Breast epithelium (tissue), 4 donors: Measurements from ENCODE around the gene SMAD1. TPM values are rescaled to one million over a fixed set of nuclear protein-coding genes. Genes with fewer than 3 reads are reported as not detected.

Experiments
- DNase-seq, 2 donors: peaks; one replicate each; pipeline ENCODE4 v3.0.0-alpha.2; 2019; ENCODE audit warnings: low spot score in 2 of 2
- H3K27ac ChIP-seq, 2 donors: fragments of 200-600 bp; sonication (generic) in 1 of 2; one replicate each; pipeline ENCODE4 v1.5.1; 2016 to 2019; ENCODE audit warnings: mild to moderate bottlenecking in 1 of 2
- H3K27me3 ChIP-seq, 2 donors: fragments of 200-600 bp; sonication (generic) in 1 of 2; one replicate each; pipeline versions ENCODE4 v1.5.1 to v1.6.0; 2017 to 2019; ENCODE audit warnings: control low read depth in 1 of 2, mild to moderate bottlenecking in 1 of 2
- H3K36me3 ChIP-seq: fragments of 200-600 bp; one replicate; pipeline ENCODE4 v1.5.1; 2019
- H3K4me1 ChIP-seq, 2 donors: fragments of 200-600 bp; sonication (generic); one replicate each; pipeline ENCODE4 v1.5.1; 2016 to 2019; ENCODE audit warnings: control low read depth in 1 of 2
- H3K4me3 ChIP-seq, 3 donors: fragments of 200-600 bp; sonication (generic); 1 replicate in 2 of 3; 2 replicates in 1 of 3; pipeline ENCODE4 v1.5.1; 2016 to 2019; ENCODE audit warnings: mild to moderate bottlenecking in 3 of 3, moderate library complexity in 2 of 3
- H3K9me3 ChIP-seq, 2 donors: fragments of 200-600 bp; sonication (generic) in 1 of 2; one replicate each; pipeline ENCODE4 v1.5.1; 2016 to 2019; ENCODE audit warnings: control low read depth in 1 of 2
- CTCF ChIP-seq, 3 donors: fragments of 450-650 bp; IDR thresholded peaks; one replicate each; pipeline ENCODE4 v1.5.1; 2016 to 2017; ENCODE audit warnings: antibody characterized with exemption in 3 of 3, mild to moderate bottlenecking in 3 of 3, moderate library complexity in 3 of 3
- POLR2A ChIP-seq: fragments of 450-650 bp; IDR thresholded peaks from one replicate; pipeline ENCODE4 v1.6.1; 2016; ENCODE audit warnings: antibody characterized with exemption, mild to moderate bottlenecking, moderate library complexity
- POLR2AphosphoS5 ChIP-seq, 3 donors: sonication (generic); formaldehyde crosslinking; IDR thresholded peaks; one replicate each; pipeline ENCODE4 v1.6.1; 2017; ENCODE audit warnings: antibody characterized with exemption in 3 of 3
- intact Hi-C: fragments of 100-400 bp; cut with DNase I; formaldehyde crosslinking; loops from one replicate; pipeline ENCODE4 v1.15.1; 2023; ENCODE audit warnings: low total_unique reads
- total RNA-seq, 3 donors: library from RNA; depleted of rRNA; stranded (reverse); fragments of >200 nt; gene quantifications; one replicate each; pipeline ENCODE4 v1.1.0, GENCODE V29; 2016

Gene SMAD1
- total RNA-seq, 3 donors from 2014 or later = 19.5 to 62.8 (median 43.6) TPM

GRCh38 chr4:145493166-145493565 is 11.5 kb downstream of the SMAD1 start:
- intact Hi-C loops = no loop called here
- Histone ChIP-seq H3K4me1 (no peaks in the 10 kb centered on the region), H3K9me3 (no peaks in the 10 kb centered on the region), H3K4me3 (no peak overlapping the region), H3K36me3 (peaks cover 2% of the 10 kb centered on the region), H3K27ac (no peak overlapping the region), H3K27me3 (no peaks in the 10 kb centered on the region)
- no peak for TF ChIP-seq CTCF (IDR thresholded peaks at IDR 0.05)
- TF ChIP-seq POLR2AphosphoS5 (IDR thresholded peaks at IDR 0.05) = no peak
- TF ChIP-seq POLR2A = no peak
- no peak for DNase-seq

- DNase-seq = no peak
- H3K27ac ChIP-seq = peak overlapping the region in 1 of 2 donors; percentile 16
Measured at GRCh38 chr4:145494666-145495270, 13.1 kb downstream of the SMAD1 start.

GRCh38 chr4:145496292-145496691 is 14.6 kb downstream of the SMAD1 start:
- Histone ChIP-seq H3K36me3 (peaks cover 3% of the 10 kb centered on the region), H3K4me3 (no peak overlapping the region), H3K4me1 (no peaks in the 10 kb centered on the region), H3K27me3 (no peaks in the 10 kb centered on the region), H3K9me3 (no peaks in the 10 kb centered on the region), H3K27ac (no peak overlapping the region)
- TF ChIP-seq POLR2AphosphoS5 (IDR thresholded peaks at IDR 0.05) = no peak
- TF ChIP-seq CTCF (IDR thresholded peaks at IDR 0.05) = no peak
- TF ChIP-seq POLR2A = no peak
- intact Hi-C loops = no loop called here
- DNase-seq = no peak

More at GRCh38 chr4:145494666-145495270, 13.1 kb downstream of the SMAD1 start:
- TF ChIP-seq POLR2AphosphoS5 (IDR thresholded peaks at IDR 0.05) = no peak
- TF ChIP-seq POLR2A = no peak
- no peak for TF ChIP-seq CTCF (IDR thresholded peaks at IDR 0.05)
- H3K36me3 ChIP-seq = peaks cover 3% of the 10 kb centered on the region
- H3K9me3 ChIP-seq = no peaks in the 10 kb centered on the region
- peak overlapping the region in 1 of 3 donors; percentile 12 for H3K4me3 ChIP-seq
- intact Hi-C loops = no loop called here
- no peaks in the 10 kb centered on the region for H3K4me1 ChIP-seq
- no peaks in the 10 kb centered on the region for H3K27me3 ChIP-seq

- DNase-seq = no peak
- intact Hi-C loops = no loop called here
- Histone ChIP-seq H3K27me3 (no peaks in the 10 kb centered on the region), H3K4me3 (no peak overlapping the region), H3K4me1 (no peaks in the 10 kb centered on the region), H3K36me3 (peaks cover 3% of the 10 kb centered on the region), H3K9me3 (no peaks in the 10 kb centered on the region), H3K27ac (peak overlapping the region in 1 of 2 donors; percentile 30)
- TF ChIP-seq POLR2A = no peak
- TF ChIP-seq CTCF (IDR thresholded peaks at IDR 0.05) = no peak
- TF ChIP-seq POLR2AphosphoS5 (IDR thresholded peaks at IDR 0.05) = no peak
Measured at GRCh38 chr4:145497199-145498149, 15.8 kb downstream of the SMAD1 start.

GRCh38 chr4:145498430-145498829 is 16.8 kb downstream of the SMAD1 start:
- DNase-seq = no peak
- no peak overlapping the region for H3K4me3 ChIP-seq
- no peaks in the 10 kb centered on the region for H3K9me3 ChIP-seq
- no peak for TF ChIP-seq POLR2AphosphoS5 (IDR thresholded peaks at IDR 0.05)
- TF ChIP-seq CTCF (IDR thresholded peaks at IDR 0.05) = no peak
- no peak for TF ChIP-seq POLR2A
- peaks cover 3% of the 10 kb centered on the region for H3K36me3 ChIP-seq
- no peaks in the 10 kb centered on the region for H3K4me1 ChIP-seq
- no peaks in the 10 kb centered on the region for H3K27me3 ChIP-seq
- no peak overlapping the region for H3K27ac ChIP-seq
- intact Hi-C loops = no loop called here
